Uterus (tissue), 2 donors: ENCODE results near the gene OPTC.

Experiments used
- CTCF ChIP-seq, 4 experiments: fragments of 200-600 bp in 2 of 4; fragments of 450-650 bp in 2 of 4; sonication (generic) in 2 of 4; IDR thresholded peaks; one replicate each; pipeline ENCODE4 v1.5.1; 2016 to 2019; ENCODE audit warnings: antibody characterized with exemption in 4 of 4, mild to moderate bottlenecking in 2 of 4, moderate library complexity in 1 of 4
- POLR2A ChIP-seq, 2 donors: fragments of 450-650 bp; IDR thresholded peaks; one replicate each; pipeline ENCODE4 v1.6.1; 2016; ENCODE audit warnings: antibody characterized with exemption in 2 of 2, mild to moderate bottlenecking in 1 of 2, moderate library complexity in 1 of 2

DNA sequence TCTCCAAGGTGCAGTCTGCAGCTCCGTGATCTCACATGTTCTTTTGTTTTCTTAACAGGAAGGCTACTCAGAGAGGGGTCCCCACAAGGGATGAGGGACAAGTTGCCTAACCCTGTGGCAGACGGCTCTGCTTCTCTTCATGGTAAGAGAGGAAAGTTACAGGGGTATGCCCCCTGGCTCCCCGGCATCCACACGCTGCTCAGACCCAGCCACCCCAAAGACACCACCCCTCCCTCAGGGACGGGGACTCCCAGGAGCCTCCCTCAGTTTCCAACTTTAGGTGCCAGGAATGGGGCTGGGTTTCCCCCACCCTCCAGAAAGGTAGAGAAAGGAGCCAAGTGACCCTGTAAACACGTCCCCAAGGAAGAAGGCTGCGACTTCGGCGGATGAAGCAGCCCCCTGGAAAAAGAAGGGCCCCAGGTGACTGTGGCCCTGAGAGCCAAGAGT is 19.7 kb downstream of the OPTC start:
- TF ChIP-seq CTCF (IDR thresholded peaks at IDR 0.05) (no peak), POLR2A (IDR thresholded peaks at IDR 0.05) (no peak)
